Measurements from ENCODE around the gene ETS1.

The ETS1 gene

GRCh38 chr11:128465531-128465930 is 121.8 kb downstream of the ETS1 start:
- Histone ChIP-seq H3K4me3 (replicated peaks; ENCODE audit: insufficient read depth, low read length) (no peak overlapping the region), H3K27ac (replicated peaks) (no peak overlapping the region), H3K27me3 (ENCODE audit: insufficient read depth, poor library complexity, severe bottlenecking) (peaks cover 3% of the 10 kb centered on the region)
- TF ChIP-seq POLR2AphosphoS5 (IDR thresholded peaks at IDR 0.05; ENCODE audit: low read depth) (no peak), REST (IDR thresholded peaks at IDR 0.05; ENCODE audit: insufficient replicate concordance, low read depth) (no peak), SPI1 (IDR thresholded peaks at IDR 0.05; ENCODE audit: borderline replicate concordance, low read depth) (no peak), GABPA (IDR thresholded peaks at IDR 0.05; ENCODE audit: low read depth) (no peak), CTCF (IDR thresholded peaks at IDR 0.05; ENCODE audit: insufficient read depth, low read length) (no peak)
- DNase-seq (ENCODE audit: low read depth in 1 of 2, low spot score in 1 of 2), result no peak

GRCh38 chr11:128464878-128465450 is 122.4 kb downstream of the ETS1 start:
- Histone ChIP-seq H3K27ac (replicated peaks) (no peak overlapping the region), H3K4me3 (replicated peaks; ENCODE audit: insufficient read depth, low read length) (no peak overlapping the region), H3K27me3 (ENCODE audit: insufficient read depth, poor library complexity, severe bottlenecking) (peaks cover 3% of the 10 kb centered on the region)
- no peak for DNase-seq (ENCODE audit: low read depth in 1 of 2, low spot score in 1 of 2)
- TF ChIP-seq REST (IDR thresholded peaks at IDR 0.05; ENCODE audit: insufficient replicate concordance, low read depth) (no peak), CTCF (IDR thresholded peaks at IDR 0.05; ENCODE audit: insufficient read depth, low read length) (no peak), GABPA (IDR thresholded peaks at IDR 0.05; ENCODE audit: low read depth) (no peak), SPI1 (IDR thresholded peaks at IDR 0.05; ENCODE audit: borderline replicate concordance, low read depth) (no peak), POLR2AphosphoS5 (IDR thresholded peaks at IDR 0.05; ENCODE audit: low read depth) (no peak)

GRCh38 chr11:128463979-128464378 is 123.4 kb downstream of the ETS1 start:
- no peak for DNase-seq (ENCODE audit: low read depth in 1 of 2, low spot score in 1 of 2)
- no peak overlapping the region for H3K4me3 ChIP-seq (replicated peaks; ENCODE audit: insufficient read depth, low read length)
- H3K27ac ChIP-seq (replicated peaks), result no peak overlapping the region
- no peak for TF ChIP-seq SPI1 (IDR thresholded peaks at IDR 0.05; ENCODE audit: borderline replicate concordance, low read depth)
- TF ChIP-seq CTCF (IDR thresholded peaks at IDR 0.05; ENCODE audit: insufficient read depth, low read length), result no peak
- no peak for TF ChIP-seq REST (IDR thresholded peaks at IDR 0.05; ENCODE audit: insufficient replicate concordance, low read depth)
- no peak for TF ChIP-seq GABPA (IDR thresholded peaks at IDR 0.05; ENCODE audit: low read depth)
- no peak for TF ChIP-seq POLR2AphosphoS5 (IDR thresholded peaks at IDR 0.05; ENCODE audit: low read depth)
- peaks cover 3% of the 10 kb centered on the region for H3K27me3 ChIP-seq (ENCODE audit: insufficient read depth, poor library complexity, severe bottlenecking)

All from HL-60 (cell line).